ENCODE data around the gene SH3BGRL.

The SH3BGRL gene

DNA sequence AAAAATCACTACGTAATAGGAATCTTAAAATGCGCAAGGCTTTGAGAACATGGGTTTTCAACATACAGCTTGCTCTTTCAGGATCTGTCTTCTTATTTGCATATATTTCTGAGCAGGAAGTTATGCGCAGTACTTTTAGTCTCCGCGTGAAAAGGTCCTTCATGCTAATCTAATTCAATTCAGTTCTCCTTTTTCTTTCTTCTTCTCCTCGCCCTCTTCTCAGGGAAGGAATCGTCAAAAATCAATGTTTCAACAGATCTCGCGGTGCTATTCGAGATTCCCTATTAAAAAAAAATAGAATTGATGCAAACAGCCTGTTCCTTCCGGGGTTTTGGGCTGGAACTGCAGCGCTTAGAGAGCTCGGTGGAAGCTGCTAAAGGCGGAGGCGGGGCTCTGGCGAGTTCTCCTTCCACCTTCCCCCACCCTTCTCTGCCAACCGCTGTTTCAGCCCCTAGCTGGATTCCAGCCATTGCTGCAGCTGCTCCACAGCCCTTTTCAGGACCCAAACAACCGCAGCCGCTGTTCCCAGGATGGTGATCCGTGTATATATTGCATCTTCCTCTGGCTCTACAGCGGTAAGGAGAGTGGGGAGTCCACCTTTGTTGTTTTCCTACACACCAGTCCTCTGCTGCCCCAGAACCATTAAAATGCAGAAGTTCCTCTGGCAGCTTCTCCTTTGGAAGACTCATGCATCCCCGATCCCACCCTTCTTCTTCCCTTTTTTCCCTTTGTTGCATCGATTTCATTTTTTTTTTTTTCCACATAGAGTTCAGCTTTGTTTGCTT is at the start of gene SH3BGRL, which contains the start of gene HMGN5:
TSS of gene SH3BGRL (plus strand) at position 432 of the 785 bp plus-strand sequence. CDS start at position 531, 99 bp downstream.
TSS of gene HMGN5 (minus strand) at position 243 of the 785 bp plus-strand sequence. CDS start 80,364 bp downstream, outside the sequence.
- peak within 1 kb of the TSS; percentile 70 for H3K4me3 ChIP-seq (ENCODE audit: control insufficient read depth, low read depth, low read length)
- TF ChIP-seq, protein P1, sequence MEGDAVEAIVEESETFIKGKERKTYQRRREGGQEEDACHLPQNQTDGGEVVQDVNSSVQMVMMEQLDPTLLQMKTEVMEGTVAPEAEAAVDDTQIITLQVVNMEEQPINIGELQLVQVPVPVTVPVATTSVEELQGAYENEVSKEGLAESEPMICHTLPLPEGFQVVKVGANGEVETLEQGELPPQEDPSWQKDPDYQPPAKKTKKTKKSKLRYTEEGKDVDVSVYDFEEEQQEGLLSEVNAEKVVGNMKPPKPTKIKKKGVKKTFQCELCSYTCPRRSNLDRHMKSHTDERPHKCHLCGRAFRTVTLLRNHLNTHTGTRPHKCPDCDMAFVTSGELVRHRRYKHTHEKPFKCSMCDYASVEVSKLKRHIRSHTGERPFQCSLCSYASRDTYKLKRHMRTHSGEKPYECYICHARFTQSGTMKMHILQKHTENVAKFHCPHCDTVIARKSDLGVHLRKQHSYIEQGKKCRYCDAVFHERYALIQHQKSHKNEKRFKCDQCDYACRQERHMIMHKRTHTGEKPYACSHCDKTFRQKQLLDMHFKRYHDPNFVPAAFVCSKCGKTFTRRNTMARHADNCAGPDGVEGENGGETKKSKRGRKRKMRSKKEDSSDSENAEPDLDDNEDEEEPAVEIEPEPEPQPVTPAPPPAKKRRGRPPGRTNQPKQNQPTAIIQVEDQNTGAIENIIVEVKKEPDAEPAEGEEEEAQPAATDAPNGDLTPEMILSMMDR (IDR thresholded peaks at IDR 0.05; ENCODE audit: control insufficient read depth, insufficient read depth, low read depth, low read length, missing control alignments), result no peak
- DNase-seq (ENCODE audit: low read depth), result peak; percentile 59

DNA sequence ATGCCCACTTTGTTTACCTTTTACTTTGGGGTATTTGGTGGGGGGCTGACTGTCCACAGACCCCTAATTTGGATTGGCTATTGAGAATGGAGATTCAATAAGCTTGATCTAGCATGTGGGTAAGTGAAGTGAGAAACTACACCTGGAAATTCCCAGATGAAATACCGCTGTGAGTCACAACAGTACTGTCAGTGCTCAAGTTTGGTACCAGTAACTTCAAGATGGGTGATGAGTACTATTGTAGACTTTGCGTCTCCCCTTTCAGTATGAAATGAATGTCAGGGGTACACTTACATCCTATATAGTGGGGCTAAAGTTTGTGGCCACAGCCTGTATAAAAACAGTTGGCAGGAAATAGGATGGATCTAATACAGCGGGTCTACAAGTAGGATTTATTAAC is 33.5 kb upstream of the SH3BGRL start:
- no peak for DNase-seq (ENCODE audit: low read depth)
- TF ChIP-seq, protein P1 (IDR thresholded peaks at IDR 0.05; ENCODE audit: control insufficient read depth, insufficient read depth, low read depth, low read length, missing control alignments), result no peak
- H3K4me3 ChIP-seq (ENCODE audit: control insufficient read depth, low read depth, low read length), result no peak overlapping the region

GRCh38 chrX:81174286-81174685 is 27.6 kb upstream of the SH3BGRL start:
- TF ChIP-seq, protein P1 (IDR thresholded peaks at IDR 0.05; ENCODE audit: control insufficient read depth, insufficient read depth, low read depth, low read length, missing control alignments), result peak; percentile 21
- DNase-seq (ENCODE audit: low read depth), result no peak

GRCh38 chrX:81195259-81195658 is 6.6 kb upstream of the SH3BGRL start:
- no peak for DNase-seq (ENCODE audit: low read depth)
- H3K4me3 ChIP-seq (ENCODE audit: control insufficient read depth, low read depth, low read length), result no peak overlapping the region
- TF ChIP-seq, protein P1 (IDR thresholded peaks at IDR 0.05; ENCODE audit: control insufficient read depth, insufficient read depth, low read depth, low read length, missing control alignments), result no peak

More at GRCh38 chrX:81174286-81174685, 27.6 kb upstream of the SH3BGRL start:
- no peak overlapping the region for H3K4me3 ChIP-seq (ENCODE audit: control insufficient read depth, low read depth, low read length)

DNA sequence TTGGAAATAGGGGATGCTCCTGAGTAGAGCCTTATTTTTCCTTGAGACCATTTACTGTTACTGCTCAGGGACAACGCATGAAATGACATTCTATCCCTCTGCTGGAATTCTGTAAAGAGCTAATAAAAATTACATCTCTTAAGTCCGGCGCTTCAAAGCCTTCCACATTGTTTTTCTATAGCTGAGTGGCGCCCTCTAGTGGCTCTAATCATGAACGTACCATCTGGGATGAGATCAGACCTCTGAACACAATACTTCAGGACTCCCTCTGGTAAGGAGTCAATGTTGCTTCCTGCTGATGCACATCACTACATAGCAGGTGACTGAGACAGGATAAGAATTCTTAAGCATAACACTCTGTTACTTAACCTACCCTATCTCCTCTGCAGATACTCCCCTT is 6.2 kb upstream of the SH3BGRL start:
- TF ChIP-seq, protein P1 (IDR thresholded peaks at IDR 0.05; ENCODE audit: control insufficient read depth, insufficient read depth, low read depth, low read length, missing control alignments), result peak; percentile 74
- peak; percentile 17 for DNase-seq (ENCODE audit: low read depth)
- H3K4me3 ChIP-seq (ENCODE audit: control insufficient read depth, low read depth, low read length), result no peak overlapping the region

GRCh38 chrX:81201071-81201470 is 831 bp upstream of the SH3BGRL start:
- DNase-seq (ENCODE audit: low read depth), result no peak
- peak overlapping the region; percentile 70 for H3K4me3 ChIP-seq (ENCODE audit: control insufficient read depth, low read depth, low read length)
- TF ChIP-seq, protein P1 (IDR thresholded peaks at IDR 0.05; ENCODE audit: control insufficient read depth, insufficient read depth, low read depth, low read length, missing control alignments), result no peak

Measured in AG09309 (cell line).